EL (cell line): ENCODE data around the gene NGEF.
A peak's percentile ranks its signal among the peaks of the same experiment; 100 is the strongest.

Experiments used
- DNase-seq: peaks from one replicate; pipeline ENCODE4 v3.0.0-alpha.2; 2016

The NGEF gene

DNA sequence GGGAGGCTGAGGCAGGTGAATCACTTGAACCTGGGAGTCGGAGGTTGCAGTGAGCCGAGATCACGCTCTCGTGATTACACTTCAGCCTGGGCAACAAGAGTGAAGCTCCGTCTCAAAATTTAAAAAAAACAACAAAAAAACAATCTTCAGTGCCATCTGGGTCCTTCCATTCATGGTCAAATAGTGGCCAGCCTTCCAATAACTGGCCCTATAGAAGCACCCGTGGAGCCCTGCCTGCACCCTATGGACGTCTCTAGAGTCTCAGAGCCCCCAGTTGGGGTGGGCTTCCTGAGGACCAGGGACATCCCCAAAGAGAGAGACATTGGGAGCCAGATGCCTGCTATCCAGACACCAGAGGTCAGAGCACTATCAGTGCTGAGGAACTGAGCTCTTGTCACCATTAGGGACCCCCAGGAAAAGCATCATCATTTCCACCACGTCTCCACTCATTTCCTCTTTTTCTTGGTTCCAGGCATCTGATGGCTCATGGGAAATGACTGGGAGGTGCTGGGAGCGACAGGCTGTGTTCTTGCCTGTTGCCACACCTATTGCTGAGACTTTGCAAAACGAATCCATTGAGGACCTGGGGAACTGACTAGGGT, 28.8 kb upstream of the NGEF start:
- no peak for DNase-seq

DNA sequence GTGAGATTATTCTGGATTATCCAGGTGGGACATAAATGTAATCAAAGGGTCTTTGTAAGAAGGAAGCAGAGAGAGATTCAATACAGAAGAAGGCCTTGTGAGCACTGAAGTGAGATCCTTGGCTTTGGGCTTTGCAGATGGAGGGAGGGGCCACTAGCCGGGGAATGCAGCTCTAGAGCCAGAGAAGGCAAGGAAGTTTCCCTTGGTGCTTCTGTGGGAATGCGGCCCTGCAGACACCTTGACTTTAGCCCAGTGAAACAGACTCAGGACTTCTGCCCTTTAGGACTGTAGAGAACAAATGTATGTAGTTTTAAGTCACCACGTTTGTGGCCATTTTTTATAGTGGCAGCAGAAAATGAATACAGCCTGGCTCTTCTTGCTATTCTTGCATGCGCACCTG, 27.5 kb upstream of the NGEF start:
- DNase-seq = no peak

DNA sequence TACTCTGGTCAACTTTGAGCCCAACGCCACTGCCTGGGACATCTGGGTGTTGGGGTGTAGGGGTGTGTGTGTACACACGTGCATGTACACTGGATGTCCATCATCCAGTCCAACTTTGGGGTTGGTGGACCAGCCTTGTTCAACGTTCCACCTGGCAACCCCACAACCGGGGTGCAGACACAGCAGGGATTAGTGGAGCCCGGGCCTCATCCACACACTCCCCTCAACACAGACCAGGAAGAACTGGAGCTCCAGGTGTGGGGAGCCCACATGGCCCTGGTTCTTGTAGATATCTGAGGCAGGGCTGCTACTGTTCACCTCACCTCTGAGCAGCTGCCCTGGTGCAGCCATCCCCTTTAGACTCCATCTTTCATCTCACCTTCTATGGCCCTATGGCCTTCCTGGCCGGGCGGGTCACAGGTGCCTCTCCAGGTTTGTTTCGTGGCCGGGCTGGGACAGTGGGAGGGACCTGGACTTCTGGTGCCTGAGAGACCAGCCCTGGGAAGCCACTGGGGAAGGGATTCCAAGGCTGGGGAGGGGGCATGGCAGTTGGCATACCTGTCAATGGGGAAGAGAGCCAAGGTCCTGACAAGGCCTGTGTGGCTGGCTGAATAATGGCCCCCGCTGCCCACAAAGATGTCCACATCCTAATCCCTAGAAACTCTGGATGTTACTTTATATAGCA, 26.9 kb upstream of the NGEF start:
- no peak for DNase-seq

DNA sequence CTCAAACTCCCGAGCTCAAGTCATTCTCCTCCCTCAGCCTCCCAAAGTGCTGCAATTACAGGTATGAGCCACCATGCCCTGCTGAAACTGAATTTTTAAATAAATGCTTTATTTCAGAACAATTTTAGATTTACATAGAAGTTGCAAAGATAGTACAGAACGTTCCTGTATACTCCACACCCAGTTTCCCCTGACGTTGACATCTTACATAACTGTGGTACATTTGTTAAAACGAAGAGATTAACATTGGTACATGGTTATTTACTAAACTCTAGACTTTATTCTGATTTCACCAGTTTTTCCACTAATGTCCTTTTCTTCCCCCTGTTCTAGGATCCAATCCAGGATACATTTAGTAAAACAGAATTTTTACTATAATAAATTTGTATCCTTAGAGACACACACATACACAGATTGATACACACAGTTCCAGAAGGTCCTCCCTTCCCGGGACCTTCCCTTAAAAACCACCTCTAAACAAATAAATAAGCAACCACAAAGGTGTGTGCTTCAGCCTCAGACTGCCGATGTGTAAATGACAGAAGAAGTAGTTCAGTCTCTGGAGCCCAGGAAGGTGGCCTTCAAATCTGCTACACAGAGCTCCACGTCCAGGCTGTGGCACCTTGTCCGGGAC, 26.3 kb upstream of the NGEF start:
- DNase-seq = no peak

DNA sequence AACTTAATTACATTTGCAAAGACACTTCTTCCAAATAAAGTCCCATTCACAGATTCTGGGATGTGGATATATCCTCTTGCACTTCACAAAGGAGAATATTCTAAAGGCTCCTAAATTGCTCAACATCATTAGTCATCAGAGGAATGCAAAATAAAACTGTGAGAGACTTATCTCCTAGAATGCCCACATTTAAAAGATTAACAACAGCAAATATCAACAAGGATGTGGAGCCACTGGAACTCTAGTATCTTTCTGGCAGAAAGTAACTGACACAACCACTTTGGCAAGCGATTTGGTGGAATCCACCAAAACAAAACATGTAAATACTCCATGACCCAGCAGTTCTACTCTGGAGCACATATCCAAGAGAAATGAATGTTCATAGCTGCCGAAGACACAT, 24.0 kb upstream of the NGEF start:
- DNase-seq = peak; percentile 46

DNA sequence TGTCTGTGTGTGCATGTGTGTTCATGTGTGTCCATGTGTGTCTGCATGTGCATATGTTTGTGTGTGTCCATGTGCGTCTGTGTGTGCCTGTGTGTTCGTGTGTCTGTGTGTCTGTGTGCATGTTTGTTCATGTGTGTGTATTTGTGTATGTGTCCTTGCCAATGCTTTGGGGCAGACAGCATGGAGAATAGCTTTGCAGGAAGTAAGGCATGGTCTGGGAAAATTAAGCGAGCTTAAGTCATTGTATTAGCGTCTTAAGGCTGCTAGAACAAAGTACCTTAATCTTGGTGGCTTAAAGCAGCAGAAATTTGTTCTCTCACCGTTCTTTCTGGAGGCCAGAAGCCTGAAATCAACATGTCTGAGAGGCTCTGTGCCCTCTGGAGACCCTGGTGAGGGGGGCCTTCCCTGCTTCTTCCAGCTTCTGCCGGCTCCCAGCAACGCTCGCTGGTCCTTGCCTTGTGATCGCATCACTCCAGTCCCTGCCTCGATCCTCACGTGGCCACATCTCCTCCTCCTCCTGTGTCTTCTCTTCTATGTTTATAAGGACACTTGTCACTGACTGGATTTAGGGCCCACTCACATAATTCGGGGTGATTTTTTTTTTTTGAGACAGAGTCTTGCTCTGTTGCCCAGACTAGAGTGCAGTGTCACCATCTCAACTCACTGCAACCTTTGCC, 23.2 kb upstream of the NGEF start:
- no peak for DNase-seq

DNA sequence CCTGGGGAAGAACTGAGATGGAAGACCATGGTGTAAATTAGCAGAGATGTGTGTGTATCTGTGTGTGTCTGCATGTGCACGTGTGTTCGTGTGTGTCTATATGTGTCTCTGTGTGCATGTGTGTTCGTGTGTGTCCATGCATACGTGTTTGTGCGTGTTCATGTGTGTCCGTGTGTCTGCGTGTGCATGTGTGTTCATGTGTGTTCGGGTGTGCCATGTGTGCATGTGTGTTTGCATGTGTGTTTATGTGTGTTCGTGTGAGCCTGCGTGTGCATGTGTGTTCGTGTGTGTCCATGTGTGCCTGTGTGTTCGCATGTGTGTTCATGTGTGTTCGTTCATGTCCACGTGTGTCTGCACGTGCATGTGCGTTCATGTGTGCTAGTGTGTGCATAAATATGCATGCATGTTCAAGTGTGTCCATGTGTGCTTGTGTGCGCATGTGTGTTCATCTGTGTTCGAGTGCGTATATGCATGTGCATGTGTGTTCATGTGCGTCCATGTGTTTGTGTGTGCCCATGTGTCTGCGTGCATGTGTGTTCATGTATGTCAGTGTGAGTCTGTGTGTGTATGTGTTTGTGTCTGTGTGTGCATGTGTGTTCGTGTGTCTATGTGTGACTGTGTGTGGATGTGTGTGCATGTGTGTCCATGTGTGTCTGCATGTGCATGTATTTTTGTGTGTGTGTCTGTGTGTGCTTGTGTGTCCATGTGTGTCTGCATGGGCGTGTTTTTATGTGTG, 22.5 kb upstream of the NGEF start:
- DNase-seq = no peak

DNA sequence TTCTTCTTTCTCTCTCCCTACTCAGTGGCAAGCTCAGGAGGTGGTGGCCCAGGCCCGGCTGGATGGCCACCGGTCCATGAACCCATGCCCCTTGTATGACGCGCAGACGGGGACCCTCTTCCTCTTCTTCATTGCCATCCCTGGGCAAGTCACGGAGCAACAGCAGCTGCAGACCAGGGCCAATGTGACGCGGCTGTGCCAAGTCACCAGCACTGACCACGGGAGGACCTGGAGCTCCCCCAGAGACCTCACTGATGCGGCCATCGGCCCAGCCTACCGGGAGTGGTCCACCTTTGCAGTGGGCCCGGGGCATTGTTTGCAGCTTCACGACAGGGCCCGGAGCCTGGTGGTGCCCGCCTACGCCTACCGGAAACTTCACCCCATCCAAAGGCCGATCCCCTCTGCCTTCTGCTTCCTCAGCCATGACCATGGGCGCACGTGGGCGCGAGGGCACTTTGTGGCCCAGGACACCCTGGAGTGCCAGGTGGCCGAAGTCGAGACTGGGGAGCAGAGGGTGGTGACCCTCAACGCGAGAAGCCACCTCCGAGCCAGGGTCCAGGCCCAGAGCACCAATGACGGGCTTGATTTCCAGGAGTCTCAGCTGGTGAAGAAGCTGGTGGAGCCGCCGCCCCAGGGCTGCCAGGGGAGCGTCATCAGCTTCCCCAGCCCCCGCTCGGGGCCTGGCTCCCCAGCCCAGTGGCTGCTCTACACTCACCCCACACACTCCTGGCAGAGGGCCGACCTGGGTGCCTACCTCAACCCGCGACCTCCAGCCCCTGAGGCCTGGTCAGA, 21.2 kb upstream of the NGEF start:
- no peak for DNase-seq

DNA sequence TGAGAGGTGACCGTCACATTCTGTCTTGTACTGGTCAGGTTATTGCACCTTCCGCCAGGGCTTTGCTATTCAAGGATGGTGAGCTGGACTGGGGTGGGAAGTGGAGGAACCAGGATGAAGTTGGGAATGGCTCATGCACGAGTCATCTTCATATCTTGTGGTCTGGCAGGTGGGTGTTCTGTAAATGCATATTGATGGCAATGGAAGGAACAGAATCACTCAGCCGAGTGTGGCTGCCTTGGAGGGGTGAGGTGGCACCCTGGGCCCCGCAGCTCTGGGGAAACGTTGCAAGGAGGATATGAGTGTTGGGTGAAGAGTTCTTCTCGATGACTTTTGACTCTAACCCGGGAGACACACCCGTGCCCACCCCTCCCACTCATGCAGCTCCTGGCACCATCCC, 20.6 kb upstream of the NGEF start:
- peak; percentile 32 for DNase-seq

DNA sequence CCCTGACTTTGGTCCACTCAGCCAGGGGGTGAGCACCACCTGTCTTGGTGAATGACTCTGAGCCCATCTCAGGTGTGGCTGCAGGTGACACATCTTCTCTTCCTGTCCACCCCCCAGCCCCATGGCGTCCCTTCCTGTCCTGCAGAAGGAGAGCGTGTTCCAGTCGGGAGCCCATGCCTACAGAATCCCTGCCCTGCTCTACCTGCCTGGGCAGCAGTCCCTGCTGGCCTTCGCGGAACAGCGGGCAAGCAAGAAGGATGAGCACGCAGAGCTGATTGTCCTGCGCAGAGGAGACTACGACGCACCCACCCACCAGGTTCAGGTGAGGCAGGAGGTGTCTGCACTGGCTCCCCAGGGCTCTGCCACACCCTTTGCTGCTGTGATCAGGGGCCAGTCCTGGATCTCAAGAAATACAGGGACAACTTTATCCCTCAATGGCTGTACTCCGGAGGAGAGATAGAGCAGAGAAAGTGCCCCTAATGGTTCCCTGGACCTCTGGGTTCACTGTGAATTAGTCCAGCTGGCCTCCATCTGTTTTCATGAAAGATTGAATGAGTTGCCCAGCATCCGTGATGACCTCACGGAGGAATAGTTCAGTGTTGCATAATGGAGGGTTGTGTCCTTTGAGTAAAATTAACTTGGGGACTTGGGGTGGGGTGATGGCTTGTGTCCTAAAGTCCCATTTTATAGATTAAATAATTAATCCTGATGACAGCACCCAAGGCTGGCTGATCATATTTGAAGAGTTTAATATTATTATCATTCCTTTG, 19.7 kb upstream of the NGEF start, which contains the start of gene NEU2:
Gene NEU2 (plus strand): TSS at position 122 of the 770 bp plus-strand sequence. CDS start 0 bp downstream, at position 122.
- peak; percentile 21 for DNase-seq

DNA sequence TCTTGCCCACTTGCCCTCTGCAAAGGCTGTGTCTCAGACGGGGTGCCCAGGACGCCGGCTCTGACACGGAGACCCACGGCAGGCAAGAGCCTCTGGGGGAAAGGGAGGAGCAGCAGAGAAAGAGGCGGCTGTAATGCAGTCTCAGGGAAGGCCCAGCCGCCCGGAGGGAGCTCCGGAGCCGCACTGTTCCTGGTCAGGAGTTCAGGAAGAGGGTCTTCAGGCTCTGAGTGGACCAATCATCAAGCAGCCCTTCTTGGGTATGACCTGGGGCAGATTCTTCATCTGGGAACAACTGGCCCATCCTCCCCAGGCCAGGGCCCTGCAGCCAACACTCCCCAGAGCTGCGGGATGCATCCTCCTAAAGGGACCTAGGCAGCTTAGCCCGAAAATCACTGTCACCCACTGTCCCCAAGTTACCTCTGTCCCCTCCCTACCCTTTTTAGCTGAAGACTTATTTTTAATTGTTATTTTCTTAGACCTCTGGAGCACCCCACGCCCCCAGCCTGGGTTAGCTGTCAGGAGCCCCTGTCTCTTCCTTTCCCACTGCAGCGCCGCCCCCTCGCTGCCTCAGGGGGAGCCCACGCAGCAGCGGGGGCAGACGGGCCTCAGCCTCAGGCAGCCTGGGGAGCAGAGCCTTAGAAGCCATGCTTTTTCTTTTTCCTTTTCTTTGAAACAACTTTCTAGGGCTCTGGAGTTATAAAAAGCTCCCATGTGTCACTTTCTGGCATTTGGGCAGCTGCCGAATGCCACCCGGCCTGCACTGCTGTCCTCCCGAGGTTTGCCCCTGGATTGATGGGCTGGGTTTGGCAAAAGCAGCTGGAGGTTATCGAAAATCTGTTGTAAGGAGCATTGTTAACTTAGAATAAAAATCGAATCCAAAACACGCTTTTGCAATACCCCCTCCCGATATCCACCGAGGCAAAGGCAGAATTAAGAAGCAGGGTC, 18.8 kb upstream of the NGEF start:
- no peak for DNase-seq

DNA sequence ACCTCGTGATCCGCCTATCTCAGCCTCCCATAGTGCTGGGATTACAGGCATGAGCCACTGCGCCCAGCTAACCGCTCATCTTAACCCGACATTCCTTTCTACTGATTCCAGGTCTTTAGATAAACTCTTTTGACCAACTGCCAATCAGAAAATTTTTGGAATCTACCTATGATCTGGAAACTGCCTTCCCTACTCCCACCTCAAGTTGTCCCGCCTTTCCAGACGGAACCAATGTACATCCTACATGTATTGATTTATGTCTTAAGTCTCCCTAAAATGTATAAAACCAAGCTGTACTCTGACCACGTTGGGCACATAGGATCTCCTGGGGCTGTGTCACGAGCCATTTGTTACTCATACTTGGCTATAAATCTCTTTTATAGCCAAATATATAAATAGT, 16.3 kb upstream of the NGEF start:
- peak; percentile 21 for DNase-seq

DNA sequence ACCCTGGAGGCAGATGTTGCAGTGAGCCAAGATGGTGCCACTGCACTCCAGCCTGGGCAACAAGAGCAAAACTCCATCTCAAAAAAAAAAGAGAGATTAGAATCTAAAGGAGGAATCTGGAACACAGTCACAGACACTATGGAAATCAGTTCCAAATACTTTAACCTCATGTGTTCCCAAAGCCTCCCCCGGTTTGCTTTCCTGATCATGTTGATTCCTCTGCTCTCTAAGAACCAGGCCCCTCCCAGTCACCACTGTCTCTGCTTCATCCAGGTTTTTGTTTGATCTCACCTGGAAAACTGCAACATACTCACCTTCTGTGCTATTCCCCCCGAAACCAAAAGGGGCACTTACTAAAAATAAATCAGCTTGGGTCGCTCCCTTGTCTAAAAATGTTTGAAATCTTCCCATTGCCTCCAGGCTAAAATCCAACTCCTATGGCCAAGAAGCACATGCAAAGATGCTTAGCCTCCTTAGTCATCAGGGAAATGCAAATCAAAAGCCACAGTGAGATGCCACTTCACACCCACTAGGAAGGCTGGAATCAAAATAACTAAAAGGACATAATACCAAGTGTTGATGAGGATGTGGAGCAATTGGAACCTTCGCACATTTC, 13.2 kb upstream of the NGEF start:
- peak; percentile 84 for DNase-seq

DNA sequence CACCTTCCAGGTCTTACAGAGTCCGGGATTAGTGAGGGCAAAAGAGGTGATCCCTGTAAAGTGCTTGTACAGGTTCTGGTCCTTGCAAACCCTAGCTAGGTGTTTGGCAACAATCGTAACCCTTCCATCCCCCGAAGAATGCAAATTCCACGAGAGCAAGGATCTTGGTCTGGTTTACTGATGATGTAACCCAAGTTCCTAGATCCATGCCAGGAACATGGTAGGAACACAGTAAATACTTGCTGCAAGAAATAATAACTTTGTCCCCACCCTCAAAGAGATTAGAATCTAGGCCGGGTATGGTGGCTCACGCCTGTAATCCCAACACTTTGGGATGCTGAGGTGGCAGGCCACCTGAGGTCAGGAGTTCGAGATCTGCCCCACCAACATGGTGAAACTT, 12.7 kb upstream of the NGEF start:
- DNase-seq = no peak

DNA sequence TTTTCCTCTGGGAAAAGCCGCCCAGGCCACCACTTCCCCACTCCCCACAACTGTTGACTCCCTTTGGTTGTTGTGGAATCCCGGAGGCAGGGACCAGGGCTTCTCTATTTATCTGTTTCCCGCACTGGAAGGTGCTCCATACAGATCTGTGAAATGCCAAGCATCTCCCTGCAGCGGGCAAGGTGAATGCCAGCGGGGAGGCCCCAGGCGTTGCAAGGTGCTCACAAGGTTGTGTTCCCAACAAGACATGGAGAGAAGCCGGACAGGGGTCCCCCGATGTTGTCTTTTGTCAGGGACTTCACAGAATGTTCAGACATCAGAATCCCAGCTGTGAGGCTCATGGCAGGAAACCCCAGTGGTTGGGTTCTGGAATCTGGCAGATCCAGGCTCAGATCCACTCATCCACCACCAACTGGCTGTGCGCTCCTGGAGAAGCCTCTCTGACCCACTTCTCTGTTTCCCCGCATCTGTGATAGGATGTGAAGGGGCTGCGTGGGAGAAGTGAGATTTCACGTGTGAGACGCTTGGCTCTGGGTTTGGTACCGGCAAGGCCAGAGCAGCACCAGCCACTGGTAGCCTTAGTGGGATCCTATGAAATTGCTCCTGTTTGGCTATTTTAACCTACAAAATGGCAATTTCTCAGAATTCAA, 10.8 kb upstream of the NGEF start:
- DNase-seq = no peak

DNA sequence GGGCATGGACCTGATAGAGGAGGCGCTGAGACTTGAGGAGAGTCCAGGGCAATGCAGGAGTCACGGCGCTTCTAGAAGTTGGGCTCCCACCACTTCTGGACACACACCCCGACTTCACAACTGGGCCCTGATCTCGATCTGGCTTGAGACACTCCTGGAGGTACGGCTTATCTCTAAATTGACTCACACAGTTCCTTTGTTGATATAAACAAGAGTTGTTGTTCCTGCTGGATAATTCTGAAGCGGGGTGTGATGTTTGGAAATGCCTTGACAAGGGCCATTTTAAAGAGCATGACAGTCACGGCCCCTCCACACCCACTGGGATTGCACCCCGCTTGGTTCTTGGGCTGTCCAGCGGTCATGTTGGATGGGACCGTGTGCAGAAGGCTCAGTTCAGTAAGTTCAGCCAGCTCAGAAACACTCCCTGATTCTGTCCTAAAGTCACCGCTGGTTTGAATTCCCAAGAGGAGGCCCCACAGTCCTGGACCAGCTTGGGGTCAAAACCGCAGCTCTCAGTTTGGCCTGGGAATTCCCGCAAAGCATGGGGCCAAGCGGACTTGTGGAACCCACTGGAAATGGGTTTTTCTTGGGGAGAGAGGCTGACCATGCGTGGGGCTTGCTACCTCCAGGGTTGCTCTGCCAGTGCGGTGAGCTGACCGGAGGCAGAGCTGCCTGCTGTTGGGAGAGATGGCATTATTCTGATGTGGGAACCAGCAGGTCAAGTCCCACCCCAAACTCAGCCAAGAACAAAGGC, 10.1 kb upstream of the NGEF start:
- DNase-seq = no peak

DNA sequence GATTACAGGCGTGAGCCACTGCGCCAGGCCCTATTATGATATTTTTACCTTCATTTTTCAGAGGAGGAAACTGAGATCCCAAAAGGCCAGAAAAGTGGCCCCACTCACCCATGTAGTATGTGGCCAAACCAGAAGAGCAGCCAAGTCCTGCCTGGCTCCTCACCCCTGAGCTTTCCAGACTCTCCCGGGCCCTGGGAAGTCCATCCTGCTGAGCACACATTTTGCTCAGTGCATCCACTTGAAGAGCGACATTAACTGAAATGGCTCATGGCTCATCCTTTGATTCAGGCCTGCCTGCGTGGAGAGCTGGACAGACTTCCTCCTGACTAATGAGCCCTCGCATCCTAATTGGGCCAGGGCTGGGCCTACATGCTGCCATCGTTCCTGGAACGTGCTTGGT, 9.5 kb upstream of the NGEF start:
- no peak for DNase-seq

DNA sequence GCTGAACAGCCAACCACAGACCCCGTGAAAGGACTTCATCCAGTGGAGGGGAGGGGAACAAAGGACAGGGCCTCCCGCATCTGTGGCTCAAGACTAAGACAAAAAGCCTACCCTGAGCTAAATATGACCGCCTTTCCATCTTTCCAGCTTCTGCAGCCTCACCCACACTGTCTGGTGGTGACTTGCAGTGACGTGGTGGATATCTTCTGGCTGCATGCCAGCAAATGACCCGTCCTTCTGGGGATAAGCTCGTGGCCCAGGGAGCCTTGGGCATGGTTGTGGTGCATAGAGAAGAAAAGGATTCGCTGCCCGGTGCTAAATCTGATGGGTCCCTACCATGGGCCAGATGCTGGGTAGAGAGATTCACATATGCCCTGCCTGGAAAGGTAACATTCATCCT, 8.7 kb upstream of the NGEF start:
- peak; percentile 31 for DNase-seq

DNA sequence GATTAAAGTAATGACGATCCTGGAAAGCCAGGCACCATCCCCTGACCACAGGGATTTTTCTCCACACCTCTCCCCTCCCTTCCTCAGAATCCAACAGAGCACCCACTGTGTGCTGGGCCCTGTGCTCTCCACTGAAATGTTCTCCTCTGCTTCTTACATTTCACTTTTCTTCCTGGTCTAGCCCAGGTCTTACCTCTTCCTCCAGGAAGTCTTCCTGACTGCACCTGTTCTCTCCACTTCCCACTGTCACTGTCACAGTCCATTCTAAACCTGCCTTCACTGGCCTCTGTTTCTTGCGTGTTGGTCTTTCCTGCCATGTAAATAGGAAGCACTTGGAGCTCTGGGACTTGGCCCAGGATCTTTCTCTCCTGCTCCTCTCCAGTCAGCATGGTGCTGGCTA, 7.4 kb upstream of the NGEF start:
- no peak for DNase-seq
